Uterus (tissue), 2 donors: ENCODE measurements around the gene PDK1.

Source experiments
- POLR2A ChIP-seq, 2 donors: fragments of 450-650 bp; IDR thresholded peaks; one replicate each; pipeline ENCODE4 v1.6.1; 2016; ENCODE audit warnings: antibody characterized with exemption in 2 of 2, mild to moderate bottlenecking in 1 of 2, moderate library complexity in 1 of 2
- TF ChIP-seq, protein P1 (sequence below), 4 experiments: fragments of 200-600 bp in 2 of 4; fragments of 450-650 bp in 2 of 4; sonication (generic) in 2 of 4; IDR thresholded peaks; one replicate each; pipeline ENCODE4 v1.5.1; 2016 to 2019; ENCODE audit warnings: antibody characterized with exemption in 4 of 4, mild to moderate bottlenecking in 2 of 4, moderate library complexity in 1 of 4

DNA sequence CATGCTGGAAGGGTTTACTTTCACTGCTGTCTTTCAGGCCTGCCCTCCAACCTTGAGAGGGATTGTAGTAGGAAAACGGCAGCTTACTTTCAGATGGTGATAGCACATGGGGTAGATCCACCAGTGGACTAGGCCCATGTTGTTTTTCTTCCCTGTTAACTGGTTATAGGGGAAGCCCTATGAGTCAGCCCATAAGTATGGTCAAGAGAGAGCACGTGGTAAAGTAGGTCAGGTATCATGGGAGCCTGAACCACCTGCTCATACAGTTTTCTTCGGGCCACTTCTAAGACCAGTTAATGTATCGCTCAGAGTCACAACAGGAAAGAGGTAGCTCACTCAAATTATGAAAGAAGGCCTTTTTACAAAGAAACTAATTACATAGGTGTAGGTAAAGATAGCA, 33.0 kb downstream of the PDK1 start:
- TF ChIP-seq, protein P1, sequence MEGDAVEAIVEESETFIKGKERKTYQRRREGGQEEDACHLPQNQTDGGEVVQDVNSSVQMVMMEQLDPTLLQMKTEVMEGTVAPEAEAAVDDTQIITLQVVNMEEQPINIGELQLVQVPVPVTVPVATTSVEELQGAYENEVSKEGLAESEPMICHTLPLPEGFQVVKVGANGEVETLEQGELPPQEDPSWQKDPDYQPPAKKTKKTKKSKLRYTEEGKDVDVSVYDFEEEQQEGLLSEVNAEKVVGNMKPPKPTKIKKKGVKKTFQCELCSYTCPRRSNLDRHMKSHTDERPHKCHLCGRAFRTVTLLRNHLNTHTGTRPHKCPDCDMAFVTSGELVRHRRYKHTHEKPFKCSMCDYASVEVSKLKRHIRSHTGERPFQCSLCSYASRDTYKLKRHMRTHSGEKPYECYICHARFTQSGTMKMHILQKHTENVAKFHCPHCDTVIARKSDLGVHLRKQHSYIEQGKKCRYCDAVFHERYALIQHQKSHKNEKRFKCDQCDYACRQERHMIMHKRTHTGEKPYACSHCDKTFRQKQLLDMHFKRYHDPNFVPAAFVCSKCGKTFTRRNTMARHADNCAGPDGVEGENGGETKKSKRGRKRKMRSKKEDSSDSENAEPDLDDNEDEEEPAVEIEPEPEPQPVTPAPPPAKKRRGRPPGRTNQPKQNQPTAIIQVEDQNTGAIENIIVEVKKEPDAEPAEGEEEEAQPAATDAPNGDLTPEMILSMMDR (IDR thresholded peaks at IDR 0.05), result no peak
- TF ChIP-seq POLR2A (IDR thresholded peaks at IDR 0.05), result no peak
